GOT3 (cell line): ENCODE data around the gene DOC2B.
"Not testable (repeated sequence)": the region's sequence is repeated elsewhere in the genome, so short reads cannot be mapped to it uniquely, and the experiment has no call there.

Source experiments
- DNase-seq: peaks from one replicate; lab custom pipeline; 2025; ENCODE audit warnings: mixed read lengths; lab: John Stamatoyannopoulos, UW

The DOC2B gene

GRCh38 chr17:192666-193425, 11.4 kb upstream of the DOC2B start:
- DNase-seq, result no peak

DNA sequence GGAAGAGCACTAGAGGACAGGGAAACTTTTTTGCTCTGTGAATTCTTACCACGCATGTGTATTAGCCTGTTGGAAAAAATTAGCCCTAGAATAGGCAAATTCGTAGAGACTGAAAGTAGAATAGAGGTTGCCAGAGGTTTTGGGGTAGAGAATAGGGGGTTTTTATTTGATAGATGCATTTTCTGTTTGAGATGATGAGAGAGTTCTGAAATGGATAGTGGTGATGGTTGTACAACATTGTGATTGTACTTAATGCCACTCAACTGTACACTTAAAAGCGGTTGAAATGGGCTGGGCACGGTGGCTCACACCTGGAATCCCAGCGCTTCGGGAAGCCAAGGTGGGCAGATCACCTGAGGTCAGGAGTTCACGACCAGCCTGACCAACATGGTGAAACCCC, 8.0 kb upstream of the DOC2B start:
- DNase-seq, result no peak

DNA sequence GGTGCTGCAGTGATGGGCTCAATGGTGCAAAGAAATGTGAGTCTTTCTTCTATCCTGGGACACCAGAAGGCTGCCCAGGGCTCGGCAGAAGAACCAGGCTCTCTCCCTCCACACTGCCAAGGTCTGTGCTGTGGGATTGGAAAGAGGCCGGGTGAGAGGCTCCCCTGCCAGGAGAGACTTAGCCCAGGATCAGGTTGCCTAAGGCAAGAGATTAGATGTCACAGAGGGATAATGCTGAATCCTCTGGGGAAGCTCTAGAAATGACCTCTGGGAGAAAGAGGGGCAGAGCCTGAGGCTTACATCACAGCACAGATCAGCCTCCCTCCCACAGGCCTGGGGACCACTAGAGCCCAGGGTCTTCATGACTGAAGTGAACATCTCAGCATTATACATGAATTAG, 5.7 kb upstream of the DOC2B start:
- DNase-seq, result no peak

DNA sequence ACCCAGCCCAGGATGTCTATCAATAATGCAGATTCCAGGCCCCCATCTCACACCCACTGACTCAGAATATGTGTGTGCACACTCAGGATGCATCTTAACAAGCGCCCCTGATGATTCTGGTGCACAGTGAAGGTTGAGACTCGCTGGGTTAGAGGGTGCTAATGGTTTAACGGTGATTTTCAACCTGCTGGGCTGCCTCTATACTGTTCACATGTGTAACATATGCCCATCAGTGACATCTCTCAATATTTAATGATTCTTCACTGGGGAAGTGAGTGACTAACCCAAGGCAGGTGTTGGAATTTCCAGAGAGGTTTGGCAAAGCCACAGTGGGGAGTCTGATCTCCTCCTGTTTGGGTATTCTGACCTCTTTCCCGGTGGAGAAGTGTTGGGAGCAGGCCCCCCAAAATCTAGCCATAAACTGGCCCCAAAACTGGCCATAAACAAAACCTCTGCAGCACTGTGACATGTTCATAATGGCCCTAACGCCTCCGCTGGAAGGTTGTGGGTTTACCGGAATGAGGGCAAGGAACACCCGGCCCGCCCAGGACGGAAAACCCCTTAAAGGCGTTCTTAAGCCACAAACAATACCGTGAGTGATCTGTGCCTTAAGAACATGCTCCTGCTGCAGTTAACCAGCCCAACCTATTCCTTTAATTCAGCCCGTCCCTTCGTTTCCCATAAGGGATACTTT, 4.1 kb upstream of the DOC2B start:
- no peak for DNase-seq

GRCh38 chr17:183021-183420, 1.6 kb upstream of the DOC2B start:
- no peak for DNase-seq

- DNase-seq, result no peak
Observed at GRCh38 chr17:182050-182751, 751 bp upstream of the DOC2B start.

GRCh38 chr17:180381-181244, 837 bp downstream of the DOC2B start:
- DNase-seq, result no peak

GRCh38 chr17:179781-180380, 1.6 kb downstream of the DOC2B start:
- DNase-seq, result no peak

GRCh38 chr17:179066-179432, 2.4 kb downstream of the DOC2B start:
- DNase-seq, result no peak

GRCh38 chr17:178292-179065, 3.0 kb downstream of the DOC2B start:
- DNase-seq, result no peak

GRCh38 chr17:177762-178161, 3.7 kb downstream of the DOC2B start:
- no peak for DNase-seq

DNA sequence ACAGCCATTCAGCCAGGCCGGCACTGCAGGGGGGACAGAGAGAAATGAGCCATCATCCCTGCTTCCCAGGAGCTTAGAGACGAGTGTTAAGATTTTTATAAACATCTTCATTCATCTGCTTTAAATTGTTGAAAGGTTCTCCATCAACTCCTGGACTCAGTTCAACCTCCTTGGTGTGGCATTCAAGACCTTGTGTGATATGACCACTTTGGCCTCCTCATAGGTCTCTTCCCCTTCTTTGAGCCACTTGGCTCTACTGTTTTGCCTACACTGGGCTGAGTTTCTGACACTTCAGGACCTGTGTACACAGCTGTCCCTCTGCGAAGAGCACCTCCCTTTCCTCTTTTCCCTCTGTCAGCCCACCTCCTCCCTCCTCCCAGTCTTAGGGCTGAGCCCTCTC, 4.3 kb downstream of the DOC2B start:
- DNase-seq, result no peak

GRCh38 chr17:173166-173911, 8.1 kb downstream of the DOC2B start:
- DNase-seq, result no peak

GRCh38 chr17:172401-172800, 9.0 kb downstream of the DOC2B start:
- no peak for DNase-seq

- DNase-seq, result no peak
Observed at GRCh38 chr17:171871-172270, 9.6 kb downstream of the DOC2B start.

GRCh38 chr17:170130-170670, 11.2 kb downstream of the DOC2B start:
- no peak for DNase-seq

DNA sequence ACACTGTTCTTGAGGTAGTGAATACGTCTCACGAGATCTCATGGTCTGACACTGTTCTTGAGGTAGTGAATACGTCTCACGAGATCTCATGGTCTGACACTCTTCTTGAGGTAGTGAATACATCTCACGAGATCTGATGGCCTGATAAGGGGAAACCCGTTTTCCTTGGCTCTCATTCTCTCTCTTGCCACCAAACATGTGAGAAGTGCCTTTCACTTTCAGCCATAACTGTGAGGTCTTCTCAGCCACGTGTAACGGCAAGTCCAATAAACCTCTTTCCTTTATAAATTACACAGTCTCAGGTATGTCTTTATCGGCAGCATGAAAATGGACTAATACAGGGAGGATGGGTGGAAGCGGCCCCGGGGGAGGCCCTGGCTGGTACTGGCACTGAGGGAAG, 12.8 kb downstream of the DOC2B start:
- DNase-seq, result not testable (repeated sequence)

GRCh38 chr17:165939-166338, 15.5 kb downstream of the DOC2B start:
- DNase-seq, result no peak

- no peak for DNase-seq
Observed at GRCh38 chr17:164303-165235, 16.9 kb downstream of the DOC2B start.
